Measurements from ENCODE around the gene PSMA5.

- no peak for TF ChIP-seq POLR2AphosphoS5 (IDR thresholded peaks at IDR 0.05)
- TF ChIP-seq, protein P1, sequence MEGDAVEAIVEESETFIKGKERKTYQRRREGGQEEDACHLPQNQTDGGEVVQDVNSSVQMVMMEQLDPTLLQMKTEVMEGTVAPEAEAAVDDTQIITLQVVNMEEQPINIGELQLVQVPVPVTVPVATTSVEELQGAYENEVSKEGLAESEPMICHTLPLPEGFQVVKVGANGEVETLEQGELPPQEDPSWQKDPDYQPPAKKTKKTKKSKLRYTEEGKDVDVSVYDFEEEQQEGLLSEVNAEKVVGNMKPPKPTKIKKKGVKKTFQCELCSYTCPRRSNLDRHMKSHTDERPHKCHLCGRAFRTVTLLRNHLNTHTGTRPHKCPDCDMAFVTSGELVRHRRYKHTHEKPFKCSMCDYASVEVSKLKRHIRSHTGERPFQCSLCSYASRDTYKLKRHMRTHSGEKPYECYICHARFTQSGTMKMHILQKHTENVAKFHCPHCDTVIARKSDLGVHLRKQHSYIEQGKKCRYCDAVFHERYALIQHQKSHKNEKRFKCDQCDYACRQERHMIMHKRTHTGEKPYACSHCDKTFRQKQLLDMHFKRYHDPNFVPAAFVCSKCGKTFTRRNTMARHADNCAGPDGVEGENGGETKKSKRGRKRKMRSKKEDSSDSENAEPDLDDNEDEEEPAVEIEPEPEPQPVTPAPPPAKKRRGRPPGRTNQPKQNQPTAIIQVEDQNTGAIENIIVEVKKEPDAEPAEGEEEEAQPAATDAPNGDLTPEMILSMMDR (IDR thresholded peaks at IDR 0.05) = no peak
These were observed 41.8 kb upstream of the PSMA5 start for GRCh38 chr1:109468061-109468460.

All from prostate gland (tissue), 2 donors.